Neural progenitor cell (in vitro differentiated cells): ENCODE results near the gene NCF4.

ENCODE experiments used
- CTCF ChIP-seq: fragments of 200-600 bp; sonication (generic); IDR thresholded peaks from 2 replicates; pipeline ENCODE4 v1.5.1; 2017; ENCODE audit warnings: antibody characterized with exemption, mild to moderate bottlenecking
- EZH2 ChIP-seq: fragments of 200-600 bp; sonication (generic); IDR thresholded peaks from 2 replicates; pipeline ENCODE4 v1.6.1; 2017; ENCODE audit warnings: antibody characterized with exemption, mild to moderate bottlenecking, moderate library complexity
- EZH2phosphoT487 ChIP-seq: fragments of 200-600 bp; sonication (generic); IDR thresholded peaks from 2 replicates; pipeline ENCODE4 v1.6.1; 2017; ENCODE audit warnings: antibody characterized with exemption

- TF ChIP-seq CTCF (no peak), EZH2 (no peak), EZH2phosphoT487 (no peak)
Measured at GRCh38 chr22:36926309-36926708, 65.5 kb downstream of the NCF4 start.
